Measurements from ENCODE around the gene LTV1. TPM values are rescaled to one million over a fixed set of nuclear protein-coding genes. Genes with fewer than 3 reads are reported as not detected.

Gene LTV1
- total and polyA plus RNA-seq, 2 experiments from 2014 or later, result 17.9 to 33.6 TPM

GRCh38 chr6:143857651-143858050 is 14.5 kb downstream of the LTV1 start:
- DNase-seq, result no peak
- in situ Hi-C loops (cut with MboI), result no loop called here
- H3K36me3 ChIP-seq (ENCODE audit: low read depth), result peaks cover 82% of the 10 kb centered on the region
- H3F3A ChIP-seq (ENCODE audit: insufficient read depth), result no peaks in the 10 kb centered on the region
- H3K27me3 ChIP-seq (replicated peaks; ENCODE audit: insufficient read depth), result no peaks in the 10 kb centered on the region
- H3K4me1 ChIP-seq (ENCODE audit: insufficient read depth), result no peaks in the 10 kb centered on the region
- no peak overlapping the region for H3K4me2 ChIP-seq (ENCODE audit: unreplicated experiment)
- H3K4me3 ChIP-seq, result no peak overlapping the region
- no peaks in the 10 kb centered on the region for H3K9me3 ChIP-seq (ENCODE audit: low read depth)
- 97 to 99% methylated on average over 5 of the region's 5 CpGs for WGBS, 2 experiments (ENCODE audit: low coverage in 1 of 2, low lambda C conversion rate in 2 of 2, missing lambda C conversion rate in 2 of 2)
- no peak overlapping the region for H2AFZ ChIP-seq
- TF ChIP-seq EZH2phosphoT487 (IDR thresholded peaks at IDR 0.05; ENCODE audit: insufficient read depth, low read depth), result no peak
- TF ChIP-seq EZH2 (IDR thresholded peaks at IDR 0.05; ENCODE audit: insufficient read depth, poor library complexity, severe bottlenecking), result no peak
- no peak overlapping the region for H3K27ac ChIP-seq
- H3K9me2 ChIP-seq (ENCODE audit: insufficient read depth), result no peaks in the 10 kb centered on the region
- H3K9ac ChIP-seq, result no peak overlapping the region
- peaks cover 48% of the 10 kb centered on the region for H3K79me2 ChIP-seq (ENCODE audit: insufficient read depth)
- H4K20me1 ChIP-seq (ENCODE audit: insufficient read depth), result no peaks in the 10 kb centered on the region

- Histone ChIP-seq H2AFZ (no peak overlapping the region), H3K27ac (no peak overlapping the region), H3F3A (ENCODE audit: insufficient read depth) (no peaks in the 10 kb centered on the region), H3K27me3 (replicated peaks; ENCODE audit: insufficient read depth) (no peaks in the 10 kb centered on the region), H3K9me2 (ENCODE audit: insufficient read depth) (no peaks in the 10 kb centered on the region), H4K20me1 (ENCODE audit: insufficient read depth) (no peaks in the 10 kb centered on the region), H3K79me2 (ENCODE audit: insufficient read depth) (peaks cover 24% of the 10 kb centered on the region), H3K4me1 (ENCODE audit: insufficient read depth) (no peaks in the 10 kb centered on the region), H3K9me3 (ENCODE audit: low read depth) (no peaks in the 10 kb centered on the region), H3K4me2 (ENCODE audit: unreplicated experiment) (no peak overlapping the region), H3K36me3 (ENCODE audit: low read depth) (peaks cover 82% of the 10 kb centered on the region), H3K4me3 (no peak overlapping the region), H3K9ac (no peak overlapping the region)
- no peak for DNase-seq
- WGBS, 2 experiments (ENCODE audit: low coverage in 1 of 2, low lambda C conversion rate in 2 of 2, missing lambda C conversion rate in 2 of 2), result 95 to 100% methylated on average over 3 of the region's 3 CpGs
- in situ Hi-C loops (cut with MboI), result no loop called here
- TF ChIP-seq EZH2 (IDR thresholded peaks at IDR 0.05; ENCODE audit: insufficient read depth, poor library complexity, severe bottlenecking) (no peak), EZH2phosphoT487 (IDR thresholded peaks at IDR 0.05; ENCODE audit: insufficient read depth, low read depth) (no peak)
Measured at GRCh38 chr6:143859891-143860660, 16.9 kb downstream of the LTV1 start.

GRCh38 chr6:143863771-143864170 is 20.6 kb downstream of the LTV1 start:
- Histone ChIP-seq H3K27me3 (replicated peaks; ENCODE audit: insufficient read depth) (no peaks in the 10 kb centered on the region), H3K4me1 (ENCODE audit: insufficient read depth) (no peaks in the 10 kb centered on the region), H3K9ac (no peak overlapping the region), H3K36me3 (ENCODE audit: low read depth) (peaks cover 56% of the 10 kb centered on the region), H3K27ac (no peak overlapping the region), H3K79me2 (ENCODE audit: insufficient read depth) (peaks cover 10% of the 10 kb centered on the region), H3F3A (ENCODE audit: insufficient read depth) (no peaks in the 10 kb centered on the region), H3K4me2 (ENCODE audit: unreplicated experiment) (no peak overlapping the region), H4K20me1 (ENCODE audit: insufficient read depth) (no peaks in the 10 kb centered on the region), H2AFZ (no peak overlapping the region), H3K9me2 (ENCODE audit: insufficient read depth) (no peaks in the 10 kb centered on the region), H3K9me3 (ENCODE audit: low read depth) (no peaks in the 10 kb centered on the region), H3K4me3 (no peak overlapping the region)
- in situ Hi-C loops (cut with MboI), result no loop called here
- DNase-seq, result no peak
- 56 to 63% methylated on average over 2 of the region's 2 CpGs for WGBS, 2 experiments (ENCODE audit: low coverage in 1 of 2, low lambda C conversion rate in 2 of 2, missing lambda C conversion rate in 2 of 2)
- TF ChIP-seq EZH2 (IDR thresholded peaks at IDR 0.05; ENCODE audit: insufficient read depth, poor library complexity, severe bottlenecking), result no peak
- no peak for TF ChIP-seq EZH2phosphoT487 (IDR thresholded peaks at IDR 0.05; ENCODE audit: insufficient read depth, low read depth)

GRCh38 chr6:143864234-143864633 is 21.1 kb downstream of the LTV1 start, which contains the start of gene ZC2HC1B:
Gene ZC2HC1B (plus strand): TSS chr6:143864474. CDS start chr6:143864540, 66 bp downstream.
- in situ Hi-C loops (cut with MboI), result no loop called here
- Histone ChIP-seq H3K79me2 (ENCODE audit: insufficient read depth) (peaks cover 5% of the 10 kb centered on the region), H3K4me2 (ENCODE audit: unreplicated experiment) (no peak within 1 kb of the TSS), H3F3A (ENCODE audit: insufficient read depth) (no peaks in the 10 kb centered on the region), H3K9ac (no peak within 1 kb of the TSS), H3K9me3 (ENCODE audit: low read depth) (no peaks in the 10 kb centered on the region), H3K27ac (no peak within 1 kb of the TSS), H3K4me3 (no peak within 1 kb of the TSS), H3K4me1 (ENCODE audit: insufficient read depth) (no peaks in the 10 kb centered on the region), H3K36me3 (ENCODE audit: low read depth) (peaks cover 51% of the 10 kb centered on the region), H2AFZ (no peak within 1 kb of the TSS), H3K9me2 (ENCODE audit: insufficient read depth) (no peaks in the 10 kb centered on the region), H4K20me1 (ENCODE audit: insufficient read depth) (no peaks in the 10 kb centered on the region), H3K27me3 (replicated peaks; ENCODE audit: insufficient read depth) (no peaks in the 10 kb centered on the region)
- 5 to 14% methylated on average over 1 of the region's 1 CpG for WGBS, 2 experiments (ENCODE audit: low coverage in 1 of 2, low lambda C conversion rate in 2 of 2, missing lambda C conversion rate in 2 of 2)
- DNase-seq, result no peak
- TF ChIP-seq EZH2phosphoT487 (IDR thresholded peaks at IDR 0.05; ENCODE audit: insufficient read depth, low read depth), result no peak
- TF ChIP-seq EZH2 (IDR thresholded peaks at IDR 0.05; ENCODE audit: insufficient read depth, poor library complexity, severe bottlenecking), result no peak
